IPS-NIHi11 (cell line): Measurements from ENCODE around the gene HK2.

ENCODE experiments used
- DNase-seq: peaks from one replicate; pipeline ENCODE4 v3.0.0; 2012; ENCODE audit warnings: mixed read lengths, low spot score

The HK2 gene

GRCh38 chr2:74937221-74937880, 103.4 kb downstream of the HK2 start:
- DNase-seq = no peak

DNA sequence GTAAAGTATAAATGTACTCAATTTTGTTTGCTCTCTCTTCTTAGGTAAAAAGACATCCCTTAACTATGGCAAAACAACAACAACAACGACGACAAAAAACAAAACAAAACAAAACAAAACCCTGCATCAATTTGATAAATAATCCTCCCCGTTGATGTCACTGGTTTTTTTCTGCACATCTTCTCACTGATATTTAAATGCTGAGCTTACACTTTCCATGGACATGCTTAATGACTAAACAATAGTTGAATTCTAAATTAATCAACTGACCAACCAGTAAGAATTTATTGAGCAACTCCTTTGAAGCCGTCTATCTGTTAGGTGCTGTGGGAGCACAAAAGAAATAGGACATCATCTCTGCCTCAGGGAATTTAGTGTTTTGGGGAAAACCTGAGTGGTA, 104.3 kb downstream of the HK2 start:
- no peak for DNase-seq

DNA sequence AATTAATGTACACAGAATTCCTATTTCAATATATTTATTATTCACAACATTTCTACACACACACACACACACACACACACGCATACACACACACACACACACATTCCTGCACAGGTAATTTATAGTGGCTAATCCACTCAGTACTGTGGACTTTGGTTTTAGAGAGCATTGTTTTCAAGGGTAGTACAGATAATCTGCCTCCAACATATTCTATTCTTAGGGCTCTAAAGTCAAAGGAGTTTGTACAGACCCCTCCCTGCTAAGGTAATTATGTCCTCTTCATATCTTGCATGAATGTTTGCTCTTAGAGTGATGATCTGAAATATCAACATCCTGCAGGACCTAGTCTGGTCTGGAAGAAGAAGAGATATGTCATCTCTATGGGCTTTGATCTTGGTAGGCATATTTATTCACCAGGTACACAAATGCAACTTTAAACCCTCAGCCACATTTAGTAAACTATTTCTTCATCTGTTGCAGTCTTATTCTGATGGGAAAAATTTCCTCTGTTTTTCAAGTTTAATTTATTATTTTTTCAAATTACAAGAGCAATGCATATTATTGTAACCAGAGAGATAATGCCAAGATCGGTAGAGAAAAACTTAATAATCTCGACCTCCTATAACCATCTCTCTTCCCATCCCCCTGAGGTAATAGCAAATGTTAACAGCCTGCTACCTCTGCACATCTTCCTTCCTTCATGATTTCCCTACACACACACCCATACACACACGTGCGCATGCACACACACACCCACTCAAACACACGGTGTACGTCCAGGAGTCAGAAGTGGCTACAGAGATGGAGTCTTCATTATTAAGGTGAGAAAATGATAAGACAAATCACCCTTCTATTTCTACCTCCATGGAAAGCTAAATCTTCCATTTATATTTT, 106.2 kb downstream of the HK2 start:
- DNase-seq = no peak

DNA sequence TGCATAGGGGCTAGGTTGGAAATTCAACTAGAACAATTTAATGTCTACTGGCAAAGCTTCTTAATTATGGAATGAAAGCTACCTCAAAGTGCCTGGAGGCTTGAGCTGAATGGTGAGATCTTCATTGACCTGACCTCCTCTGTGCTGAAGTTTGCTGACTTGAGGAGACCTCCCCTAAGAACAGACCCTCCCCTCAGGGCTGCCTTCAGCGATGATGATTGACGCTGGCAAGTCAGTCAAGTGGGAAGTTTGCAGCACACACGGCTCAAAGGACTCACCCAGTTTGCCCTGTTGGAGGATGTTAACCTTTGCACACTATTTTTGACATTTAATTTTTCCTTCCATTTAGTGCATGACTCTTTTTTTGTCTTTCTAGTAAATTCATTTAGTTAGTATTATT, 107.4 kb downstream of the HK2 start:
- no peak for DNase-seq

DNA sequence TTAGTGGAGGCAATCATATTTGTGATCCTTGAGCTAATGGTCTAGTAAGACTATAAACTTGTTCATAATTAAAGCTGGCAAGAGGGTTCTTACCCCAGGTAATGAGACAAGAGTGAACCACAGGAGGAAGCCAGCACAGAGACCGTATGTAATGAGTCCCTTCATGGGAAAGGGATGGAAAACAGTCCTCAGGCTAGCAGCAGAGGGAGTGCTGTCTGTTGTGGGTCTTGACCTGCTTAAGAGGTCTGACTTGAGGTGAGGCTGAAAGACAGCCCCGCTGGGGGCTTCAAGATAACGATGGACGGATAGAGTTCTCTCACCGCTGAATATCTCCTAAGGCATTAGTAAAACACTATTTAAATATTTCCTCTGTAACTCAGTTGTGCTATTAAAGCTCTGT, 108.3 kb downstream of the HK2 start:
- no peak for DNase-seq
